Smooth muscle cell (in vitro differentiated cells): ENCODE measurements around the gene GMEB1. TPM values are rescaled to one million over a fixed set of nuclear protein-coding genes. Genes with fewer than 3 reads are reported as not detected.

ENCODE experiments used
- DNase-seq: peaks from one replicate; lab custom pipeline; 2025; ENCODE audit not compliant: unreplicated experiment; lab: John Stamatoyannopoulos, UW
- H2AFZ ChIP-seq: fragments of 200-600 bp; sonication (generic); 2 replicates; pipeline ENCODE4 v1.6.0; 2016; ENCODE audit warnings: antibody characterized with exemption, low read depth, mild to moderate bottlenecking
- H3F3A ChIP-seq: fragments of 200-600 bp; sonication (generic); 2 replicates; pipeline ENCODE4 v1.6.0; 2017; ENCODE audit warnings: antibody characterized with exemption, low read depth
- H3K27ac ChIP-seq: fragments of 200-600 bp; sonication (generic); 2 replicates; pipeline ENCODE4 v1.5.1; 2016; ENCODE audit warnings: low read depth, mild to moderate bottlenecking
- H3K27me3 ChIP-seq: fragments of 200-600 bp; sonication (generic); 2 replicates; pipeline ENCODE4 v1.6.1; 2016; ENCODE audit warnings: low read depth, mild to moderate bottlenecking
- H3K36me3 ChIP-seq: fragments of 200-600 bp; sonication (generic); 2 replicates; pipeline ENCODE4 v1.5.1; 2016; ENCODE audit warnings: low read depth
- H3K4me1 ChIP-seq: fragments of 200-600 bp; sonication (generic); 2 replicates; pipeline ENCODE4 v1.5.1; 2016; ENCODE audit warnings: low read depth
- H3K4me2 ChIP-seq: fragments of 200-600 bp; sonication (generic); 2 replicates; pipeline ENCODE4 v1.6.0; 2016; ENCODE audit warnings: mild to moderate bottlenecking
- H3K4me3 ChIP-seq: fragments of 200-600 bp; sonication (generic); 2 replicates; pipeline ENCODE4 v1.5.1; 2016; ENCODE audit warnings: mild to moderate bottlenecking
- H3K79me2 ChIP-seq: fragments of 200-600 bp; sonication (generic); 2 replicates; pipeline ENCODE4 v1.6.0; 2016; ENCODE audit warnings: low read depth, mild to moderate bottlenecking
- H3K9ac ChIP-seq: fragments of 200-600 bp; sonication (generic); 2 replicates; pipeline ENCODE4 v1.6.0; 2016; ENCODE audit warnings: low read depth
- H3K9me3 ChIP-seq: fragments of 200-600 bp; sonication (generic); replicated peaks from 2 replicates; pipeline ENCODE4 v1.5.1; 2016; ENCODE audit warnings: low read depth
- H4K20me1 ChIP-seq: fragments of 200-600 bp; sonication (generic); 2 replicates; pipeline ENCODE4 v1.6.0; 2016; ENCODE audit warnings: low read depth
- WGBS: methylation state at CpG from one replicate; pipeline ENCODE4 v1.1.7; 2016; ENCODE audit warnings: low lambda C conversion rate; 5-methylcytosine and 5-hydroxymethylcytosine counted together
- polyA plus RNA-seq: library from polyadenylated mRNA; unstranded; fragments of >200 nt; fragmentation: Nextera tagmentation; extraction: Ambion mirVana; gene quantifications from 2 replicates; pipeline ENCODE4 v1.2.1, GENCODE V29; 2016
- total RNA-seq: library from RNA; depleted of rRNA; stranded (reverse); fragments of >200 nt; gene quantifications from 2 replicates; pipeline ENCODE4 v1.2.3, GENCODE V29; 2014
- TF ChIP-seq, protein P1 (sequence below): fragments of 200-600 bp; sonication (generic); IDR thresholded peaks from 2 replicates; pipeline ENCODE4 v1.5.1; 2017; ENCODE audit warnings: borderline replicate concordance, mild to moderate bottlenecking, antibody characterized with exemption; ENCODE audit not compliant: insufficient read depth, poor library complexity, severe bottlenecking

The GMEB1 gene
- total and polyA plus RNA-seq, 2 experiments from 2014 or later: 13.0 to 16.3 TPM

DNA sequence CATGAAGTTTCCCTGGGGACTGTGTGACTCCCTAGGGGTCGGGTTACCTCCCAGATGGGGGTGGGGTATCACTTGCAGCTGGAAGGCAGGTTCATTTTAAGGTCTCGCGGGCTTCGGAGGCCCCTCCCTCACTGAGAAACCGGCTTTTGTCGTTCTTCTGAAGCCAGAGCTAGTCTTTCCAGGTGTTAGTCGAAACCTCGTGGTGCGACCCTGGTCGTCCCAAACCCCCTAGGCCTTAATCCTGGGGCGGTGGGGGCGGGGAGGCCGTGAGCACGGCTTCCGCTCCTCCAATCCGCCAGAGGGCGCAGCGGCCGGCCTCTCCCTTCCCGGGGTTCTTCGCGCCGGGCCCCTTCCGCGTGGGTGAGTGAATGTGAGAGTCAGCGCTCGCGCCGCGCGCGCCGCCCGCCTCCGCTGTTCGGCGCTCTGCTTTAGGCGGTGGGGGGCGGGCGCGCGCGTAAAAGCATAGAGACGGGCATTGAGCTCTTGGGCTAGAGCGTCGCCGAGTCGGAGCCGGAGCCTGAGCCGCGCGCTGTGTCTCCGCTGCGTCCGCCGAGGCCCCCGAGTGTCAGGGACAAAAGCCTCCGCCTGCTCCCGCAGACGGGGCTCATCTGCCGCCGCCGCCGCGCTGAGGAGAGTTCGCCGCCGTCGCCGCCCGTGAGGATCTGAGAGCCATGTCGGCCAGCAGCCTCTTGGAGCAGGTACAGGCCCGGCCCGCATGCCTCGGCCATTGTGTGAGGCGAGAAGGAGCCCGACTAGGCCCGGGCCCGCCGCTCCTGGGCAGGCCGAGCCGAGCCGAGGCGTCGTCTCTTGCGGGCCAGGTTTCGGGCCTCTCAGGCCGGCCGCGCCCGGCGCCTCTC is 68.1 kb downstream of the GMEB1 start, which contains the start of gene YTHDF2:
Gene YTHDF2, plus strand, starts transcription at position 491 of the 857 bp plus-strand sequence. Its CDS starts 181 bp downstream, at position 672.
- Histone ChIP-seq H3K9me3 (no peaks in the 10 kb centered on the region), H3K79me2 (peaks cover 48% of the 10 kb centered on the region), H2AFZ (peak within 1 kb of the TSS; percentile 85), H3K27me3 (no peaks in the 10 kb centered on the region), H3K4me2 (peak within 1 kb of the TSS; percentile 93), H3K36me3 (no peaks in the 10 kb centered on the region), H3K4me3 (peak within 1 kb of the TSS; percentile 97), H4K20me1 (peaks cover 44% of the 10 kb centered on the region), H3F3A (peaks cover 5% of the 10 kb centered on the region), H3K27ac (peak within 1 kb of the TSS; percentile 91), H3K4me1 (peaks cover 17% of the 10 kb centered on the region), H3K9ac (peak within 1 kb of the TSS; percentile 95)
- peak; percentile 91 for DNase-seq
- 1% methylated on average over 73 of the region's 92 CpGs for WGBS
- TF ChIP-seq, protein P1, sequence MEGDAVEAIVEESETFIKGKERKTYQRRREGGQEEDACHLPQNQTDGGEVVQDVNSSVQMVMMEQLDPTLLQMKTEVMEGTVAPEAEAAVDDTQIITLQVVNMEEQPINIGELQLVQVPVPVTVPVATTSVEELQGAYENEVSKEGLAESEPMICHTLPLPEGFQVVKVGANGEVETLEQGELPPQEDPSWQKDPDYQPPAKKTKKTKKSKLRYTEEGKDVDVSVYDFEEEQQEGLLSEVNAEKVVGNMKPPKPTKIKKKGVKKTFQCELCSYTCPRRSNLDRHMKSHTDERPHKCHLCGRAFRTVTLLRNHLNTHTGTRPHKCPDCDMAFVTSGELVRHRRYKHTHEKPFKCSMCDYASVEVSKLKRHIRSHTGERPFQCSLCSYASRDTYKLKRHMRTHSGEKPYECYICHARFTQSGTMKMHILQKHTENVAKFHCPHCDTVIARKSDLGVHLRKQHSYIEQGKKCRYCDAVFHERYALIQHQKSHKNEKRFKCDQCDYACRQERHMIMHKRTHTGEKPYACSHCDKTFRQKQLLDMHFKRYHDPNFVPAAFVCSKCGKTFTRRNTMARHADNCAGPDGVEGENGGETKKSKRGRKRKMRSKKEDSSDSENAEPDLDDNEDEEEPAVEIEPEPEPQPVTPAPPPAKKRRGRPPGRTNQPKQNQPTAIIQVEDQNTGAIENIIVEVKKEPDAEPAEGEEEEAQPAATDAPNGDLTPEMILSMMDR: peak; percentile 96

DNA sequence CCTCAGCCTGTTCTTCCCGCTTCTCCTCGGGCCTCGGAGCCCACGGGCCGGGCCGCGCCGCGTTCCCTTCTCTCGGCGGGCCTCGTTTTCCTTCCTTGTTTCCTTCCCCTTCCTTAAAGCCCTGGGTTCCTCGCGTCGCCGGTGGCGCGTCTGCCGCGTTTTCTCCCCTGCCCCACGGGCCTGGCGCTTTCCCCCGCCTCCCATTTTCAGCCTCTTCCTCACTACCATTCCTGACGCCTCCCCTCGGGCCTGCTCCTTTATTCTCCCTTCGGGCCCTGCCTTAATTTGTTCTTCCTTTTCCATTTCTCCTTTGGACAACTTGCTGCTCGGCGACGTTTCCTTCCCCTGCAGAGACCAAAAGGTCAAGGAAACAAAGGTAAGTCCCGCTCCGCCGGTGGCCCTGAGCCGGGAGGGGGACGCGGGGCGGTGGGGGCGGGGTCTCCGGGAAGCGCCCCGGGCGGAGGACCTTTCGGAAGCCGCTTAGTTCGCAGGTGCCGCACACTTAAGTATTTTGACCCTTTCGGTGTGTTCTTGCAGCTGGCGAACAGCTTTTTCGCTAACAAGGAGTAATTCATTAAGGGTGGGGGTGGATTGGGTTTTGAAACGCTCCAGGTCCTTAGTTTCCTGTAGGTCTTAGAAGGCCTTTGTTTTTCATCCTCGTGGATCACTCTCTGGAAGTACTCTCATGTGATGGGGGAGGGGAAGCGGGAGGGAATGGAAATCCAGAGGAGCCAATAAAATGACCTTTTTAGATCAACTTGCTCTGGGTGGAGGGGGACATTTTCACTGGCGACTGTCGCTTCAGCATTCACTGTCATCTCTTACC is 68.9 kb downstream of the GMEB1 start:
- H3K4me1 ChIP-seq: peaks cover 17% of the 10 kb centered on the region
- H3K4me3 ChIP-seq: peak overlapping the region; percentile 97
- H3F3A ChIP-seq: peaks cover 5% of the 10 kb centered on the region
- H3K4me2 ChIP-seq: peak overlapping the region; percentile 93
- H3K9ac ChIP-seq: peak overlapping the region; percentile 95
- H2AFZ ChIP-seq: peak overlapping the region; percentile 51
- H3K27me3 ChIP-seq: no peaks in the 10 kb centered on the region
- peak; percentile 19 for DNase-seq
- no peaks in the 10 kb centered on the region for H3K36me3 ChIP-seq
- TF ChIP-seq, protein P1: no peak
- peaks cover 56% of the 10 kb centered on the region for H3K79me2 ChIP-seq
- no peaks in the 10 kb centered on the region for H3K9me3 ChIP-seq
- under 1% methylated on average over 52 of the region's 53 CpGs for WGBS
- H3K27ac ChIP-seq: peak overlapping the region; percentile 91
- peaks cover 52% of the 10 kb centered on the region for H4K20me1 ChIP-seq

DNA sequence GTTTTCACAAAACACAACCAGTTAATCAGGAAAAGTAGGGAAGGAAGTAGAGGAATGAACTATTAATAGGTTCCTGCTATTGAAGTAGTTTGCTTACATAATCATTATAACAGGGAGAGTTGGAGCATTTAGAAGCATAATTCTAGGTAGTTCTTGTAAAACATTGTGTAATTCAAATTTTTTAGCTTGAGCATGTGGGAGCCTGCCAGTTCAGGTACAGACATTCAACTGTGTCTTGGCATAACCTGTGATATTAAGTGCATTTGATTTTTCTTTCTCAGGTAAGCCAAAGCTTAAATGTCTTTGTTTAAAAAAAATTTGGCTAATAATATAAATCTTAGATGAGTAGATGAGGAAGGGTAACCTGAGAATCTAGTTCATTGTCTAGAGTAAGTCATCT is 71.5 kb downstream of the GMEB1 start:
- H3F3A ChIP-seq: no peaks in the 10 kb centered on the region
- peaks cover 78% of the 10 kb centered on the region for H4K20me1 ChIP-seq
- H2AFZ ChIP-seq: no peak overlapping the region
- H3K36me3 ChIP-seq: no peaks in the 10 kb centered on the region
- no peak for DNase-seq
- H3K9ac ChIP-seq: no peak overlapping the region
- H3K27me3 ChIP-seq: no peaks in the 10 kb centered on the region
- H3K27ac ChIP-seq: peak overlapping the region; percentile 3
- TF ChIP-seq, protein P1: no peak
- H3K4me1 ChIP-seq: peaks cover 17% of the 10 kb centered on the region
- peaks cover 82% of the 10 kb centered on the region for H3K79me2 ChIP-seq
- H3K4me2 ChIP-seq: no peak overlapping the region
- no peak overlapping the region for H3K4me3 ChIP-seq
- H3K9me3 ChIP-seq: no peaks in the 10 kb centered on the region
